ENCODE results near the gene HOMER3. TPM values are rescaled to one million over a fixed set of nuclear protein-coding genes. Genes with fewer than 3 reads are reported as not detected.

The HOMER3 gene
- total RNA-seq, result not detected

- H3K4me1 Mint-ChIP-seq, result peaks cover 5% of the 10 kb centered on the region
- H3K27me3 Mint-ChIP-seq, result peaks cover 44% of the 10 kb centered on the region
- H3K36me3 Mint-ChIP-seq, result no peaks in the 10 kb centered on the region
- peak within 1 kb of the TSS; percentile 55 for H3K4me3 Mint-ChIP-seq
- peak; percentile 76 for DNase-seq
- H3K9me3 Mint-ChIP-seq, result no peaks in the 10 kb centered on the region
- H3K27ac Mint-ChIP-seq, result no peak within 1 kb of the TSS
Measured at GRCh38 chr19:18940769-18941627, at the start of gene HOMER3. TSS of gene HOMER3 (minus strand) at chr19:18941217. CDS start at chr19:18938982, 2,235 bp downstream.

DNA sequence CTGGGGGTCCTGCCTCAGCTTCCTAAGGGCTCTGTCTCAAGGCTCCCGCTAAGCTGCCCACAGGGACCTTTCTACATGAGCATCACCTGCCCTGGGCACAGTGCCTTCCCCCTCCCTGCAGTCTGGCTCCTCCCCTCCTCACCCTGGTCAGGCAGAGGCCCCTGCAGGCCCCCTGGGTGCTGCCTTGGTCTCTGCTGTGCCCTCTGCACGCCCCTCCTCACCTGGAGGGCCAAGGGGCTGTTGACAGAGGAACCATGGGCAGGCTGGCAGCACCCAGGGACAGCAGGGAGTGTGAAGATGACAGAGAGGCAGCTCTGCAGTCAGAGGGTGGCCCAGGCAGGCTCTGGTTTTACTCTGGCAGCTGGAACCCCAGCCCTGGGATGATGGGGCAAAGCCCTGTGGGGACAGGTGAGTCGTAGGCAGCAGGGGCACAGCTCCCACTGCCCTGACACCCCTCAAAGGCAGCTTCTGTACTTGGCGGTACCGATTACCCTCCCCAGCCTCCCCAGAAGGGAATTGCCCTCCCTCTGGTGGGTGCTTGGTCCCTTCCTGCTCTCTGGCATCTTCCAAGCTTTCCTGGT, 49.2 kb upstream of the HOMER3 start:
- Mint-ChIP-seq H3K4me1 (no peaks in the 10 kb centered on the region), H3K4me3 (no peak overlapping the region), H3K27me3 (peaks cover 16% of the 10 kb centered on the region), H3K9me3 (no peaks in the 10 kb centered on the region), H3K36me3 (peaks cover 2% of the 10 kb centered on the region), H3K27ac (no peak overlapping the region)
- DNase-seq, result no peak

DNA sequence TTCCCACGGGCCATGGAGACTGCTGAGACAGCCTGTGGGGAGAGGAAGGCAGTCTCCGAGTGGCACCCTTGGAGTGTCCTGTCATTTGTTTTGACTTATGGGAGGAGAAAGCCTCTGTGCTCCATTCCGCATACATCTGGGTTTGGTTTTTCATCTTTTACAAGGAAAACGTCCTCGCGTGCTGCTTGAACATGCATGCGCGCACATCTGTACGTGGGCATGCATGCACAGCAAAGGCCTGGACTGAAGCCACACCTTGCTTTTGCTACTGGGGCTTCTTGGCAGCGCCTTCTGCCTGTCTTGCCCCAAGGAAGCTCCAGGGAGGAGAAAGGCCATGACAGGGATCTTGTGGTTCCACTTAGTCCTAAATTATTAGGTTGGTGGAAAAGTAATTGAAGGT, 48.3 kb upstream of the HOMER3 start:
- Mint-ChIP-seq H3K36me3 (peaks cover 2% of the 10 kb centered on the region), H3K4me3 (no peak overlapping the region), H3K9me3 (no peaks in the 10 kb centered on the region), H3K27me3 (peaks cover 24% of the 10 kb centered on the region), H3K27ac (no peak overlapping the region), H3K4me1 (no peaks in the 10 kb centered on the region)
- no peak for DNase-seq

DNA sequence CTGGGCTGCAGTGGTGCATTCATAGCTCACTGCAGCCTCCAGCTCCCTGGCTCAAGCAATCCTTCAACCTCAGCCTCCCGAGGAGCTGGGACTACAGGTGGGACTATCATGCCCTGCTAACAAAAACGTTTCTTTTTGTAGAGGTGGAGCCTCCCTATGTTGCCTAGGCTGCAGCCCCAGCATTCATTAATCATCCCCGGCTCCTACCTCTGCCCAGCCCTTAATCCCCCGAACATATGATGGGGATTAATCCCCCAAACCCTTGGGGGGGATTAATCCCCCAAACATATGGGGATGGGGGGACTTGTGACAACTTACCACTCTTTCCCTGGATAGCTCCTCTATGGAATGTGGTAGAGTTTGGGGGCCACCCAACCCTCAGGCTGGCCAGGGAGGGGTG, 46.4 kb upstream of the HOMER3 start:
- no peak for DNase-seq
- Mint-ChIP-seq H3K4me3 (no peak overlapping the region), H3K4me1 (no peaks in the 10 kb centered on the region), H3K27me3 (peaks cover 35% of the 10 kb centered on the region), H3K36me3 (no peaks in the 10 kb centered on the region), H3K27ac (no peak overlapping the region), H3K9me3 (no peaks in the 10 kb centered on the region)

- Mint-ChIP-seq H3K27ac (no peak overlapping the region), H3K27me3 (peaks cover 41% of the 10 kb centered on the region), H3K4me1 (no peaks in the 10 kb centered on the region), H3K4me3 (no peak overlapping the region), H3K9me3 (no peaks in the 10 kb centered on the region), H3K36me3 (no peaks in the 10 kb centered on the region)
- DNase-seq, result no peak
Measured at GRCh38 chr19:18985257-18985656, 44.2 kb upstream of the HOMER3 start.

- no peaks in the 10 kb centered on the region for H3K9me3 Mint-ChIP-seq
- H3K27me3 Mint-ChIP-seq, result peaks cover 41% of the 10 kb centered on the region
- H3K4me1 Mint-ChIP-seq, result no peaks in the 10 kb centered on the region
- H3K4me3 Mint-ChIP-seq, result no peak overlapping the region
- DNase-seq, result no peak
- no peak overlapping the region for H3K27ac Mint-ChIP-seq
- H3K36me3 Mint-ChIP-seq, result no peaks in the 10 kb centered on the region
Measured at GRCh38 chr19:18984251-18984650, 43.2 kb upstream of the HOMER3 start.

DNA sequence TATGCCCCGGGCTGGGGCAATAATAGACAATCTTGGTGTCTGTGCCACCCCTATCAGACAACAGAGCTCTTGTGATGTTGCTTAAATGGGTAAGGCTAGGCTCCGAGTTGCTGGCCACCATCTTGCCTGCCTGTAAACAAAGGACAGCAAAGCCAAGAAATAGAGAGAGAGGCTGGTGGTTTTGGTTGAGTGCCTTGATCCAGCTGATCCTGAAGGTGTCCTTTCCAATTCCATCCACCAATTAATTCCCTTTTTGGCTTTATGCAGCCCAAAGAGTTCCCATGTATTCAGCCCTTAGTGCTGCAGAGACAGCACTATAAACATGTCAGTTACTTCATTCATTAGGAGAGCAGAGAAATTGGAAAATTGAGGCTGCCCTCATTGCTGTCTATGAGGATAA, 41.7 kb upstream of the HOMER3 start:
- no peak overlapping the region for H3K4me3 Mint-ChIP-seq
- no peaks in the 10 kb centered on the region for H3K4me1 Mint-ChIP-seq
- DNase-seq, result no peak
- no peaks in the 10 kb centered on the region for H3K9me3 Mint-ChIP-seq
- peaks cover 41% of the 10 kb centered on the region for H3K27me3 Mint-ChIP-seq
- no peak overlapping the region for H3K27ac Mint-ChIP-seq
- no peaks in the 10 kb centered on the region for H3K36me3 Mint-ChIP-seq

GRCh38 chr19:18980432-18981020, 39.5 kb upstream of the HOMER3 start:
- DNase-seq, result no peak
- Mint-ChIP-seq H3K27ac (no peak overlapping the region), H3K27me3 (peaks cover 31% of the 10 kb centered on the region)

DNA sequence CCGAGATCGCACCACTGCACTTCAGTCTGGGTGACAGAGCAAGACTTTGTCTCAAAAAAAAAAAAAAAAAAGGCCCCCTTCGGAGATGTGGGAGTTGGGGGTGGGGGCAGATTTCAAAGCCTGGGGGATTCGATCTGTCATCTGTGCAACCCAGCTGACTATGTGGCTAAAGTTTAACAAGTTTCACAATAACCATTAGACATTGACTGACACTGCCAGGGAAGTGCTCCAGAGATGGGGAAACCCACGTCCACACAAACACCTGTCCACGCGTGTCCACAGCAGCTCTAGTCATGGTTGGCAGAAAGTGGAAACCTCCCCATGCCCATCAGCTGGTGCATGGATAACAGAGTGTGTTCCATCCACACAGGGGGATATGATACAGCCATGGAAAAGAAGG, 37.6 kb upstream of the HOMER3 start:
- H3K27ac Mint-ChIP-seq, result no peak overlapping the region
- no peak overlapping the region for H3K4me3 Mint-ChIP-seq
- no peak for DNase-seq
- no peaks in the 10 kb centered on the region for H3K9me3 Mint-ChIP-seq
- peaks cover 15% of the 10 kb centered on the region for H3K27me3 Mint-ChIP-seq
- no peaks in the 10 kb centered on the region for H3K4me1 Mint-ChIP-seq
- H3K36me3 Mint-ChIP-seq, result no peaks in the 10 kb centered on the region

More at GRCh38 chr19:18980432-18981020, 39.5 kb upstream of the HOMER3 start:
- no peak overlapping the region for H3K4me3 Mint-ChIP-seq
- no peaks in the 10 kb centered on the region for H3K9me3 Mint-ChIP-seq
- no peaks in the 10 kb centered on the region for H3K4me1 Mint-ChIP-seq
- no peaks in the 10 kb centered on the region for H3K36me3 Mint-ChIP-seq

GRCh38 chr19:18975869-18976268, 34.9 kb upstream of the HOMER3 start:
- Mint-ChIP-seq H3K36me3 (no peaks in the 10 kb centered on the region), H3K4me1 (no peaks in the 10 kb centered on the region), H3K27me3 (peaks cover 10% of the 10 kb centered on the region), H3K4me3 (no peak overlapping the region), H3K9me3 (no peaks in the 10 kb centered on the region), H3K27ac (no peak overlapping the region)
- DNase-seq, result no peak

DNA sequence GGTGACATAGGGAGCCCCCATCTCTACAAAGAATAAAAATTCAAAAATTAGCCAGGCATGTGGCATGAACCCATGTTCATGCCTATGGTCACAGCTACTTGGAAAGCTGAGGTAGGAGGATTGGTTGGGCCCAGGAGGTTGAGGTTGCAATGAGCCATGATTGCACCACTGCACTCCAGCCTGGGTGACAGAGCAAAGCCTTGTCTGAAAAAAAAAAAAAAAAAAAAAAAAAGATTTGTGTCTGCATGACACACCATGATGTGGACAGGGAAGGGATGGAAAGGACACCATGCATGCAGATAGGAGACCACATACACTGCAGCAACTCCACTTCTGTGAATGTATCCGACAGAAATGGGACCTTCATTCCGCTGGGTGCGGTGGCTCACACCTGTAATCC, 34.0 kb upstream of the HOMER3 start:
- no peaks in the 10 kb centered on the region for H3K36me3 Mint-ChIP-seq
- DNase-seq, result no peak
- H3K4me3 Mint-ChIP-seq, result no peak overlapping the region
- H3K27me3 Mint-ChIP-seq, result peaks cover 13% of the 10 kb centered on the region
- H3K9me3 Mint-ChIP-seq, result no peaks in the 10 kb centered on the region
- no peaks in the 10 kb centered on the region for H3K4me1 Mint-ChIP-seq
- H3K27ac Mint-ChIP-seq, result no peak overlapping the region

DNA sequence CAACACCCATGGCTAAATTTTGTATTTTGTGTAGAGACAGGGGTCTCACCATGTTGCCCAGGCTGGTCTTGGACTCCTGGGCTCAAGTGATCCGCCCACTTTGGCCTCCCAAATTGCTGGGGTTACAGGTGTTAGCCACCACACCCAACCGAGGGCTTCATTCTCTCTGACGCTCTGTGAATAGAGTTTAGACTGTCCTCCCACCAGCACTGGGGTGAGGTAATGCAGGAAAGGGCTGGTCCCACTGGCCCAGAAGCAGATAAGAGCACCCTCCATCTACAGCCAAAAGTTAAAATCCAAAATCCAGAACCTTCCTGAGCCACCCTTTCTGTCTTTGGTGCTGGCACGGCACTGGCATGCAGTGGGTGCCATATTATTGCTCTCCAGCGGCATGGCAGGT, 31.8 kb upstream of the HOMER3 start:
- Mint-ChIP-seq H3K27me3 (peaks cover 16% of the 10 kb centered on the region), H3K27ac (no peak overlapping the region), H3K36me3 (no peaks in the 10 kb centered on the region), H3K9me3 (no peaks in the 10 kb centered on the region), H3K4me1 (no peaks in the 10 kb centered on the region), H3K4me3 (no peak overlapping the region)
- no peak for DNase-seq

DNA sequence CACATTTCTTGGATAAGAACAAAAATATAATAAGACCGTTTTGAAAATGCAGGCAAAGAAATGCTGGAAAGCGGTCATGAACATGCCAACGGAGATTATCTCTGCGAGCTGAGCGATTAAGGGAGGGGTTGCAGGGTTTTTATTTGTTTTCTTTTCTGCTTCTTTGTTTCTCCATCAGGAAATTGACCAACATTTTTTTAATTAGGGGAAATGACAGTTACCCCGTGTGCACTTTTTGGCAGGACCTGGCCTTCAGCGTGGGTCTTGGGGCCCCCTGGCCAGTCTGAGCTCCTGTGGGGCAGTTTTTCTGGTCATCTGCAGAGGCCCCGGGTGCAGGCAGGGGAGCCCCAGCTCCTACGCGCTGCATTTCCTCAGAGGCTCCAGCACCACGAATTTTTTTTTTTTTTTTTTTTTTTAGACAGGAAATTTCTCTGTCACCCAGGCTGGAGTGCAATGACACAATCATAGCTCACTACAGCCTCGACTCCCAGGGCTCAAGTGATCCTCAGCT, 31.3 kb upstream of the HOMER3 start:
- Mint-ChIP-seq H3K9me3 (no peaks in the 10 kb centered on the region), H3K27me3 (peaks cover 16% of the 10 kb centered on the region), H3K27ac (no peak overlapping the region), H3K4me1 (no peaks in the 10 kb centered on the region), H3K4me3 (no peak overlapping the region), H3K36me3 (no peaks in the 10 kb centered on the region)
- DNase-seq, result no peak

GRCh38 chr19:18969931-18970659, 29.1 kb upstream of the HOMER3 start:
- DNase-seq, result no peak
- Mint-ChIP-seq H3K4me1 (no peaks in the 10 kb centered on the region), H3K9me3 (no peaks in the 10 kb centered on the region), H3K4me3 (no peak overlapping the region), H3K36me3 (no peaks in the 10 kb centered on the region), H3K27me3 (peaks cover 21% of the 10 kb centered on the region), H3K27ac (no peak overlapping the region)
